ENCODE results near the gene AIRE.
"Not testable (repeated sequence)": the region's sequence is repeated elsewhere in the genome, so short reads cannot be mapped to it uniquely, and the experiment has no call there.

AIRE gene

GRCh38 chr21:44267655-44268142 lies 18.0 kb upstream of the AIRE start:
- DNase-seq = no peak

GRCh38 chr21:44269090-44269489 lies 16.6 kb upstream of the AIRE start:
- no peak for DNase-seq

- DNase-seq = no peak
These were observed 14.0 kb upstream of the AIRE start for GRCh38 chr21:44271558-44272283.

GRCh38 chr21:44272284-44272858 lies 13.3 kb upstream of the AIRE start:
- no peak for DNase-seq

GRCh38 chr21:44273046-44273445 lies 12.6 kb upstream of the AIRE start:
- DNase-seq = no peak

GRCh38 chr21:44275041-44275440 lies 10.6 kb upstream of the AIRE start:
- no peak for DNase-seq

GRCh38 chr21:44279354-44280260 lies 6.1 kb upstream of the AIRE start:
- no peak for DNase-seq

GRCh38 chr21:44281801-44282200 lies 3.9 kb upstream of the AIRE start:
- DNase-seq = no peak

GRCh38 chr21:44282370-44282769 lies 3.3 kb upstream of the AIRE start:
- no peak for DNase-seq

- not testable (repeated sequence) for DNase-seq
These were observed 2.4 kb upstream of the AIRE start for GRCh38 chr21:44283211-44283785.

GRCh38 chr21:44283948-44284347 lies 1.7 kb upstream of the AIRE start:
- no peak for DNase-seq

GRCh38 chr21:44286086-44286715 lies 525 bp downstream of the AIRE start:
- no peak for DNase-seq

- no peak for DNase-seq
These were observed 1.3 kb downstream of the AIRE start for GRCh38 chr21:44286716-44287632.

GRCh38 chr21:44288251-44289110 lies 2.8 kb downstream of the AIRE start:
- no peak for DNase-seq

- no peak for DNase-seq
These were observed 3.8 kb downstream of the AIRE start for GRCh38 chr21:44289381-44290010.

GRCh38 chr21:44290327-44291077 lies 4.8 kb downstream of the AIRE start:
- no peak for DNase-seq

GRCh38 chr21:44291078-44291935 lies 5.6 kb downstream of the AIRE start:
- no peak for DNase-seq

Measured in activated T-cell treated with anti-CD3 and anti-CD28 coated beads for 4 hours (primary cell).